HepG2 (cell line): ENCODE results near the gene CCDC87. TPM values are rescaled to one million over a fixed set of nuclear protein-coding genes. Genes with fewer than 3 reads are reported as not detected.

Experiments used
- ATAC-seq: fragments of 200-7000 bp; cut with Tn5 transposase; 3 replicates; pipeline ENCODE4 v1.9.1; 2020; ENCODE audit warnings: mild to moderate bottlenecking, moderate library complexity
- BruUV-seq: library from RNA; stranded (reverse); fragments of 400-500 nt; replicated peaks from 2 replicates; lab custom pipeline; 2021; lab: Mats Ljungman, UMichigan
- CTCF ChIA-PET: fragments of 300-600 bp; formaldehyde crosslinking; extraction: SDS; loops from one replicate; lab custom pipeline; 2021; ENCODE audit warnings: low total read pairs, inconsistent platforms, low intra/inter-chr PET ratio; lab: Yijun Ruan, JAX
- POLR2A ChIA-PET: fragments of 350-600 bp; sonication (Branson Sonifier 250); formaldehyde crosslinking; loops from one replicate; lab custom pipeline; 2020; ENCODE audit warnings: antibody characterized with exemption, inconsistent platforms; lab: Yijun Ruan, JAX
- DNase-seq: peaks from one replicate; pipeline ENCODE4 v3.0.0-alpha.2; 2015; ENCODE audit warnings: low spot score
- FAIRE-seq: peaks from 3 replicates; lab custom pipeline; 2011; peaks lifted over from hg19 to GRCh38; lab: Jason Lieb, UNC
- H2AFZ ChIP-seq: one replicate; pipeline ENCODE4 v1.6.1; 2011; ENCODE audit warnings: low read length, inconsistent platforms
- H3K27ac ChIP-seq: fragments of 300-600 bp; 3 replicates; pipeline ENCODE4 v1.8.0; 2011; ENCODE audit warnings: mixed run types, mild to moderate bottlenecking, mixed read lengths, low read length, inconsistent platforms; ENCODE audit not compliant: insufficient read depth; ENCODE audit errors: extremely low read length
- H3K27me3 ChIP-seq, 2 experiments: fragments of 200-600 bp in 1 of 2; 2 replicates in 1 of 2; 3 replicates in 1 of 2; pipeline versions ENCODE4 v1.6.0 to v1.8.0; 2011; ENCODE audit warnings: low read length in 2 of 2, mild to moderate bottlenecking in 2 of 2, moderate library complexity in 2 of 2, inconsistent platforms in 1 of 2; ENCODE audit not compliant: insufficient read depth in 2 of 2, control insufficient read depth in 1 of 2
- H3K36me3 ChIP-seq, 2 experiments: fragments of 200-600 bp in 1 of 2; replicated peaks in 1 of 2; 2 replicates in 1 of 2; 3 replicates in 1 of 2; pipeline versions ENCODE4 v1.5.1 to v1.8.0; 2011; ENCODE audit warnings: low read length in 2 of 2, inconsistent platforms in 1 of 2; ENCODE audit not compliant: insufficient read depth in 2 of 2, control insufficient read depth in 1 of 2
- H3K4me1 ChIP-seq: 2 replicates; pipeline ENCODE4 v1.5.1; 2012; ENCODE audit warnings: low read length, inconsistent platforms; ENCODE audit not compliant: insufficient read depth
- H3K4me2 ChIP-seq: 2 replicates; pipeline ENCODE4 v1.6.0; 2011; ENCODE audit warnings: low read depth, low read length, inconsistent platforms
- H3K4me3 ChIP-seq, 3 experiments: fragments of 200-600 bp in 1 of 3; sonication (generic), shearing (Covaris generic) in 1 of 3; replicated peaks in 1 of 3; 2 replicates each; pipeline ENCODE4 v1.5.1; 2011 to 2016; ENCODE audit warnings: low read length in 3 of 3, inconsistent platforms in 2 of 3, low read depth in 2 of 3, mild to moderate bottlenecking in 2 of 3, control low read depth in 1 of 3, mixed read lengths in 1 of 3; ENCODE audit not compliant: insufficient read depth in 1 of 3
- H3K79me2 ChIP-seq: one replicate; pipeline ENCODE4 v1.6.1; 2011; ENCODE audit warnings: low read length, inconsistent platforms; ENCODE audit not compliant: insufficient read depth
- H3K9ac ChIP-seq: 2 replicates; pipeline ENCODE4 v1.6.0; 2011; ENCODE audit warnings: mild to moderate bottlenecking, low read depth, low read length, inconsistent platforms; ENCODE audit not compliant: insufficient read depth
- H3K9me3 ChIP-seq: 2 replicates; pipeline ENCODE4 v1.5.1; 2012; ENCODE audit warnings: mild to moderate bottlenecking, low read length
- H4K20me1 ChIP-seq: 2 replicates; pipeline ENCODE4 v1.6.0; 2011; ENCODE audit warnings: inconsistent platforms, mild to moderate bottlenecking, low read length, moderate library complexity; ENCODE audit not compliant: insufficient read depth
- AGO1 ChIP-seq: fragments of 200-400 bp; formaldehyde crosslinking; IDR thresholded peaks from 2 replicates; pipeline ENCODE4 v1.6.1; 2017; ENCODE audit warnings: mild to moderate bottlenecking, low read depth, low read length, moderate library complexity; ENCODE audit not compliant: poor library complexity, severe bottlenecking
- BORCS8-MEF2B ChIP-seq: sonication (generic); formaldehyde crosslinking; IDR thresholded peaks from 2 replicates; pipeline ENCODE4 v1.8.0; 2022; ENCODE audit warnings: mild to moderate bottlenecking, missing genetic modification reagents
- GATAD1 ChIP-seq: IDR thresholded peaks from 2 replicates; pipeline ENCODE4 v1.6.1; 2016; ENCODE audit warnings: missing genetic modification reagents, missing compliant biosample characterization
- JUNB ChIP-seq: sonication (generic); formaldehyde crosslinking; IDR thresholded peaks from 2 replicates; pipeline ENCODE4 v1.8.0; 2022; ENCODE audit warnings: missing genetic modification reagents, mild to moderate bottlenecking, borderline replicate concordance
- KMT2B ChIP-seq: IDR thresholded peaks from 2 replicates; pipeline ENCODE4 v1.6.1; 2016; ENCODE audit warnings: missing genetic modification reagents, missing compliant biosample characterization
- PAWR ChIP-seq: sonication (generic); formaldehyde crosslinking; IDR thresholded peaks from 2 replicates; pipeline ENCODE4 v1.4.0; 2020; ENCODE audit warnings: missing genetic modification reagents, mild to moderate bottlenecking, borderline replicate concordance
- RNF2 ChIP-seq: fragments of 450-650 bp; conservative IDR thresholded peaks from 2 replicates; pipeline ENCODE4 v1.6.1; 2016; ENCODE audit warnings: low read depth
- SIX4 ChIP-seq: sonication (generic); formaldehyde crosslinking; IDR thresholded peaks from 2 replicates; pipeline ENCODE4 v1.4.0; 2020; ENCODE audit warnings: missing genetic modification reagents
- SKI ChIP-seq: fragments of 450-650 bp; IDR thresholded peaks from one replicate; pipeline ENCODE4 v1.6.1; 2018; ENCODE audit warnings: mild to moderate bottlenecking; ENCODE audit not compliant: partially characterized antibody
- THAP8 ChIP-seq: sonication (generic); formaldehyde crosslinking; IDR thresholded peaks from 2 replicates; pipeline ENCODE4 v1.5.1; 2020; ENCODE audit warnings: missing genetic modification reagents, mild to moderate bottlenecking, borderline replicate concordance
- ZBTB21 ChIP-seq: sonication (generic); formaldehyde crosslinking; IDR thresholded peaks from 2 replicates; pipeline ENCODE4 v1.4.0; 2020; ENCODE audit warnings: missing genetic modification reagents
- ZNF589 ChIP-seq: sonication (generic); formaldehyde crosslinking; conservative IDR thresholded peaks from 2 replicates; pipeline ENCODE4 v1.8.0; 2022; ENCODE audit warnings: mild to moderate bottlenecking, moderate library complexity, missing genetic modification reagents
- ZNF619 ChIP-seq: sonication (generic); formaldehyde crosslinking; IDR thresholded peaks from 2 replicates; pipeline ENCODE4 v1.4.0; 2020; ENCODE audit warnings: mild to moderate bottlenecking, missing genetic modification reagents
- ZUFSP ChIP-seq: sonication (generic); formaldehyde crosslinking; IDR thresholded peaks from 2 replicates; pipeline ENCODE4 v1.9.0; 2021; ENCODE audit warnings: missing genetic modification reagents, mild to moderate bottlenecking, borderline replicate concordance
- WGBS: methylation state at CpG from one replicate; pipeline ENCODE4 v1.1.6; 2017; ENCODE audit warnings: low lambda C conversion rate; 5-methylcytosine and 5-hydroxymethylcytosine counted together
- in situ Hi-C: cut with HindIII; loops from 2 replicates; pipeline ENCODE4 v1.10.0; 2017; ENCODE audit warnings: low pct_unique_long_range_greater_than_20kb; ENCODE audit not compliant: extremely low pct_ligation_motif_present
- intact Hi-C: fragments of 100-400 bp; cut with micrococcal nuclease; formaldehyde crosslinking; loops from one replicate; pipeline ENCODE4 v1.10.0; 2022; ENCODE audit not compliant: unreplicated experiment
- polyA plus RNA-seq, 8 experiments: library from polyadenylated mRNA; depleted of rRNA in 3 of 8; stranded (reverse) in 7 of 8; unstranded in 1 of 8; fragments of >200 nt; fragmentation: Illumina TruSeq in 4 of 8; extraction: Trizol in 4 of 8; gene quantifications; 2 replicates each; pipeline versions ENCODE4 v1.2.1 to v1.2.3, GENCODE V29; 2011 to 2016; ENCODE audit warnings: low read depth in 4 of 8, missing spikeins in 1 of 8, mixed read lengths in 1 of 8; ENCODE audit not compliant: insufficient read depth in 1 of 8
- total RNA-seq, 5 experiments: library from RNA; depleted of rRNA; stranded (reverse); fragments of >200 nt; fragmentation: Illumina TruSeq; extraction: Trizol; gene quantifications; 2 replicates each; pipeline ENCODE4 v1.2.3, GENCODE V29; 2016; ENCODE audit warnings: low read depth in 1 of 5

The CCDC87 gene
- total and polyA plus RNA-seq, 2 of the 13 experiments (the other 11 are each of a cell fraction or from before 2014, with no cell fraction given) = 0.05 to 0.42 TPM

GRCh38 chr11:66561975-66562248 lies 31.0 kb downstream of the CCDC87 start:
- Histone ChIP-seq H3K36me3 (no peaks in the 10 kb centered on the region), H4K20me1 (no peaks in the 10 kb centered on the region), H3K9ac (no peak overlapping the region), H3K79me2 (no peaks in the 10 kb centered on the region), H2AFZ (no peak overlapping the region), H3K27me3 (peaks cover 0 to 66% of the 10 kb centered on the region in 2 experiments; a peak in 4 of 5 replicates), H3K4me1 (no peaks in the 10 kb centered on the region), H3K4me3 (no peak overlapping the region), H3K27ac (no peak overlapping the region), H3K4me2 (no peak overlapping the region), H3K9me3 (no peaks in the 10 kb centered on the region)
- TF ChIP-seq ZNF589 (no peak), ZBTB21 (CRISPR knock-in tag) (no peak), SIX4 (CRISPR knock-in tag) (no peak), ZNF619 (CRISPR knock-in tag) (no peak), PAWR (no peak), KMT2B (CRISPR knock-in tag) (no peak), GATAD1 (CRISPR knock-in tag) (no peak)
- whole genome bisulfite sequencing = no CpG with 5 or more reads among the region's 9 CpGs
- in situ Hi-C loops = loop anchor here (25.0 kb wide), 1 partner anchor 275 kb away; the partner anchor contains the start of gene RCE1
- CTCF ChIA-PET = no interaction called here
- POLR2A ChIA-PET = interaction anchor here (1.4 to 1.5 kb wide), 2 partner anchors 55 to 116 kb away, joined by 3 to 4 read pairs; partner anchors contain the start of genes RBM14 and RBM4B
- no peak for ATAC-seq
- no peak for FAIRE-seq
- no peak for DNase-seq
- intact Hi-C loops = no loop called here
- no TSS peak for BruUV-seq

GRCh38 chr11:66561178-66561974 lies 31.5 kb downstream of the CCDC87 start:
- no peak overlapping the region for H3K27ac ChIP-seq
- no peaks in the 10 kb centered on the region for H4K20me1 ChIP-seq
- ATAC-seq = no peak
- DNase-seq = no peak
- FAIRE-seq = no peak
- POLR2A ChIA-PET = interaction anchor here (1.0 to 1.5 kb wide), 3 partner anchors 31 to 117 kb away, joined by 3 to 4 read pairs (median 3); partner anchors contain the start of genes CCDC87, CCS, RBM14 and RBM4B
- in situ Hi-C loops = loop anchor here (25.0 kb wide), 1 partner anchor 276 kb away; the partner anchor contains the start of gene RCE1
- H2AFZ ChIP-seq = no peak overlapping the region
- no TSS peak for BruUV-seq
- intact Hi-C loops = no loop called here
- 29% methylated on average over 4 of the region's 14 CpGs for WGBS
- no peak overlapping the region for H3K4me3 ChIP-seq
- H3K79me2 ChIP-seq = no peaks in the 10 kb centered on the region
- no peaks in the 10 kb centered on the region for H3K9me3 ChIP-seq
- H3K9ac ChIP-seq = no peak overlapping the region
- H3K4me2 ChIP-seq = no peak overlapping the region
- CTCF ChIA-PET = no interaction called here
- no peaks in the 10 kb centered on the region for H3K36me3 ChIP-seq
- peaks cover 0 to 65% of the 10 kb centered on the region in 2 experiments; a peak in 4 of 5 replicates for H3K27me3 ChIP-seq
- H3K4me1 ChIP-seq = no peaks in the 10 kb centered on the region
- no peak for TF ChIP-seq SKI
- no peak for TF ChIP-seq AGO1
- no peak for TF ChIP-seq ZUFSP (CRISPR knock-in tag)
- no peak for TF ChIP-seq JUNB (CRISPR knock-in tag)
- TF ChIP-seq THAP8 (CRISPR knock-in tag) = no peak
- TF ChIP-seq BORCS8-MEF2B (CRISPR knock-in tag) = no peak
- TF ChIP-seq RNF2 = no peak
